MM.1S (cell line): Measurements from ENCODE around the gene LIN28B.

ENCODE experiments used
- DNase-seq: peaks from one replicate; pipeline ENCODE4 v3.0.0-alpha.2; 2015
- H2AFZ ChIP-seq: fragments of 300-600 bp; sonication (generic); 2 replicates; pipeline ENCODE4 v1.6.0; 2016; ENCODE audit warnings: antibody characterized with exemption, low read length
- H3F3A ChIP-seq: fragments of 300-600 bp; sonication (generic); 2 replicates; pipeline ENCODE4 v1.6.1; 2016; ENCODE audit warnings: mild to moderate bottlenecking, antibody characterized with exemption, low read length, moderate library complexity, mixed read lengths; ENCODE audit not compliant: insufficient read depth
- H3K27ac ChIP-seq: fragments of 300-600 bp; sonication (generic); 2 replicates; pipeline ENCODE4 v1.5.1; 2016; ENCODE audit warnings: mild to moderate bottlenecking, low read length
- H3K27me3 ChIP-seq: fragments of 300-600 bp; sonication (generic); replicated peaks from 2 replicates; pipeline ENCODE4 v1.6.0; 2016; ENCODE audit warnings: low read length; ENCODE audit not compliant: insufficient read depth
- H3K36me3 ChIP-seq: fragments of 300-600 bp; sonication (generic); replicated peaks from 2 replicates; pipeline ENCODE4 v1.6.1; 2016; ENCODE audit warnings: mild to moderate bottlenecking, low read length, mixed read lengths; ENCODE audit not compliant: insufficient read depth
- H3K4me1 ChIP-seq: fragments of 300-600 bp; sonication (generic); 2 replicates; pipeline ENCODE4 v1.6.1; 2016; ENCODE audit warnings: low read length, mixed read lengths
- H3K4me2 ChIP-seq: fragments of 300-600 bp; sonication (generic); 2 replicates; pipeline ENCODE4 v1.6.0; 2016; ENCODE audit warnings: low read depth, low read length
- H3K4me3 ChIP-seq: fragments of 300-600 bp; sonication (generic); 2 replicates; pipeline ENCODE4 v1.5.1; 2016; ENCODE audit warnings: low read length, mixed read lengths
- H3K79me2 ChIP-seq: fragments of 300-600 bp; sonication (generic); 2 replicates; pipeline ENCODE4 v1.6.1; 2016; ENCODE audit warnings: mixed run types, low read length, mixed read lengths
- H3K9ac ChIP-seq: fragments of 300-600 bp; sonication (generic); 2 replicates; pipeline ENCODE4 v1.6.1; 2016; ENCODE audit warnings: low read length, mixed read lengths
- H3K9me2 ChIP-seq: fragments of 300-600 bp; sonication (generic); replicated peaks from 2 replicates; pipeline ENCODE4 v1.6.1; 2016; ENCODE audit warnings: mild to moderate bottlenecking, low read length, mixed read lengths; ENCODE audit not compliant: insufficient read depth
- H3K9me3 ChIP-seq: fragments of 300-600 bp; sonication (generic); replicated peaks from 2 replicates; pipeline ENCODE4 v1.6.1; 2016; ENCODE audit warnings: mild to moderate bottlenecking, low read length, mixed read lengths; ENCODE audit not compliant: insufficient read depth
- H4K20me1 ChIP-seq: fragments of 300-600 bp; sonication (generic); 2 replicates; pipeline ENCODE4 v1.6.1; 2016; ENCODE audit warnings: mild to moderate bottlenecking, low read length, moderate library complexity, mixed read lengths; ENCODE audit not compliant: insufficient read depth
- CTCF ChIP-seq: fragments of 300-600 bp; sonication (generic); IDR thresholded peaks from 2 replicates; pipeline ENCODE4 v1.5.1; 2016; ENCODE audit warnings: antibody characterized with exemption, low read length, mixed read lengths
- EZH2 ChIP-seq: fragments of 300-600 bp; sonication (generic); optimal IDR thresholded peaks from 2 replicates; pipeline ENCODE3; 2017; ENCODE audit warnings: low read depth, mild to moderate bottlenecking, antibody characterized with exemption, low read length, mixed read lengths
- EZH2phosphoT487 ChIP-seq: fragments of 300-600 bp; sonication (generic); IDR thresholded peaks from 2 replicates; pipeline ENCODE4 v1.6.1; 2018; ENCODE audit warnings: antibody characterized with exemption, low read length

LIN28B gene

DNA sequence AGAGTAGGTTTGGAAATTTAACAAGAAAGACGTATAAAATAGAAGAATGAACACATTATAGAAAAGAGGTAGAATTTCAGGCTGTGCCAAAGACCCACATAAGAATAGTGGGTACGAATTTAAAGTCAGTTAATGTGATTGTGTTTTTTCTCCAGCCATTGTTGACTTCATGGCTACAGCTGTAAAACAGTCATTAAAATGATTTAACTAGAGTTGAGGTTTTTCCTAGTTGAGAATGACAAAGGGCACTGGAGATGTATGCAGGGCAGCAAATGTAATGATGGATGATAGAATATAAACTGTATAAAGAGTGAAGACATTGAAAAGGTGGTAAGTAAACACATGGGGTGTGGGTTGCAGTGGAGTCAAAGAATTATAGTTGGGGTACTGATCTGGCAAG is 72.7 kb downstream of the LIN28B start:
- Histone ChIP-seq H3K27ac (no peak overlapping the region), H3F3A (no peaks in the 10 kb centered on the region), H3K9ac (no peak overlapping the region), H3K36me3 (no peaks in the 10 kb centered on the region), H3K4me3 (no peak overlapping the region), H4K20me1 (no peaks in the 10 kb centered on the region), H3K9me2 (no peaks in the 10 kb centered on the region), H3K4me1 (peaks cover 6% of the 10 kb centered on the region; the same call in 1 of the 2 replicates), H3K27me3 (no peaks in the 10 kb centered on the region), H2AFZ (no peak overlapping the region), H3K79me2 (no peaks in the 10 kb centered on the region), H3K4me2 (no peak overlapping the region), H3K9me3 (no peaks in the 10 kb centered on the region)
- DNase-seq, result no peak
- TF ChIP-seq EZH2phosphoT487 (no peak), CTCF (no peak), EZH2 (no peak)

DNA sequence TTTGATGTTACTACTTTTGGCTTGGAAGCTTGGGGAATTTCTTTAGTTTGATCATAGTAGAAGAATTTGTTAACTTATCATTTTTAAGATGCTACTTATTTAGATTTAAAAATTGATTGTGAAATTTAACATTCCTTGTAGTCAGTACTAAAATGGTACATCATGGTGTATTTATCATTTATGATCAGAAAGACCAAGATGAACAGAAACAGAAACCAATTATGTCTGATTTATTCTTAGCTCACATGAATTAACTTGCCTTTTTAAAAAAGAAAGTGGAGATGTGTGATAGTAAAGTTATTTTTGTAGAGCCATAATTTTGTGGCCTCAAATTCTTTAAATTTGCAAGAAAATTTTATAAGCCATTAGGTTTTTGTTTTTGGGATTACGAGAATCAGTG is 77.6 kb downstream of the LIN28B start:
- H3K9me2 ChIP-seq, result no peaks in the 10 kb centered on the region
- peaks cover 7% of the 10 kb centered on the region; the same call in 1 of the 2 replicates for H3K4me1 ChIP-seq
- H3K36me3 ChIP-seq, result no peaks in the 10 kb centered on the region
- H3K9me3 ChIP-seq, result no peaks in the 10 kb centered on the region
- no peak overlapping the region for H2AFZ ChIP-seq
- H3K27me3 ChIP-seq, result no peaks in the 10 kb centered on the region
- no peaks in the 10 kb centered on the region for H4K20me1 ChIP-seq
- H3K79me2 ChIP-seq, result no peaks in the 10 kb centered on the region
- H3F3A ChIP-seq, result no peaks in the 10 kb centered on the region
- H3K4me2 ChIP-seq, result peak overlapping the region; percentile 27
- H3K9ac ChIP-seq, result no peak overlapping the region
- H3K4me3 ChIP-seq, result no peak overlapping the region
- no peak overlapping the region for H3K27ac ChIP-seq
- DNase-seq, result no peak
- TF ChIP-seq CTCF, result no peak
- no peak for TF ChIP-seq EZH2
- TF ChIP-seq EZH2phosphoT487, result no peak

GRCh38 chr6:105035299-105035698 is 78.4 kb downstream of the LIN28B start:
- H2AFZ ChIP-seq, result no peak overlapping the region
- H3K27me3 ChIP-seq, result no peaks in the 10 kb centered on the region
- DNase-seq, result no peak
- no peaks in the 10 kb centered on the region for H4K20me1 ChIP-seq
- no peaks in the 10 kb centered on the region for H3K9me2 ChIP-seq
- H3K9me3 ChIP-seq, result no peaks in the 10 kb centered on the region
- no peaks in the 10 kb centered on the region for H3K36me3 ChIP-seq
- H3K27ac ChIP-seq, result no peak overlapping the region
- no peak overlapping the region for H3K9ac ChIP-seq
- H3K4me1 ChIP-seq, result peaks cover 7% of the 10 kb centered on the region; the same call in 1 of the 2 replicates
- H3F3A ChIP-seq, result no peaks in the 10 kb centered on the region
- no peak for TF ChIP-seq EZH2
- no peak for TF ChIP-seq EZH2phosphoT487
- TF ChIP-seq CTCF, result no peak
- no peak overlapping the region for H3K4me2 ChIP-seq
- no peak overlapping the region for H3K4me3 ChIP-seq
- H3K79me2 ChIP-seq, result no peaks in the 10 kb centered on the region
